ENCODE data around the gene NENF.

Gene NENF

GRCh38 chr1:212467843-212468482 lies 35.2 kb downstream of the NENF start:
- no peaks in the 10 kb centered on the region for H3K36me3 ChIP-seq
- TF ChIP-seq CTCF (IDR thresholded peaks at IDR 0.05; ENCODE audit: low read depth, low read length): no peak
- no peak for DNase-seq
- 0 out of 2 replicates have a peak, but pooled peaks cover 3% of the 10 kb centered on the region for H3K4me1 ChIP-seq
- H3K4me3 ChIP-seq (ENCODE audit: low read depth, low read length): no peak overlapping the region
- H3K9me3 ChIP-seq: no peaks in the 10 kb centered on the region
- no peaks in the 10 kb centered on the region for H3K27me3 ChIP-seq

- no peaks in the 10 kb centered on the region for H3K36me3 ChIP-seq
- no peak overlapping the region for H3K4me3 ChIP-seq (ENCODE audit: low read depth, low read length)
- no peak for TF ChIP-seq CTCF (IDR thresholded peaks at IDR 0.05; ENCODE audit: low read depth, low read length)
- H3K27me3 ChIP-seq: no peaks in the 10 kb centered on the region
- no peaks in the 10 kb centered on the region for H3K9me3 ChIP-seq
- no peak for DNase-seq
- 0 out of 2 replicates have a peak, but pooled peaks cover 3% of the 10 kb centered on the region for H3K4me1 ChIP-seq
Measured at GRCh38 chr1:212470059-212470458, 37.3 kb downstream of the NENF start.

GRCh38 chr1:212471286-212471685 lies 38.6 kb downstream of the NENF start:
- no peak for DNase-seq
- no peak for TF ChIP-seq CTCF (IDR thresholded peaks at IDR 0.05; ENCODE audit: low read depth, low read length)
- Histone ChIP-seq H3K36me3 (no peaks in the 10 kb centered on the region), H3K4me1 (0 out of 2 replicates have a peak, but pooled peaks cover 3% of the 10 kb centered on the region), H3K4me3 (ENCODE audit: low read depth, low read length) (no peak overlapping the region), H3K27me3 (no peaks in the 10 kb centered on the region), H3K9me3 (no peaks in the 10 kb centered on the region)

DNA sequence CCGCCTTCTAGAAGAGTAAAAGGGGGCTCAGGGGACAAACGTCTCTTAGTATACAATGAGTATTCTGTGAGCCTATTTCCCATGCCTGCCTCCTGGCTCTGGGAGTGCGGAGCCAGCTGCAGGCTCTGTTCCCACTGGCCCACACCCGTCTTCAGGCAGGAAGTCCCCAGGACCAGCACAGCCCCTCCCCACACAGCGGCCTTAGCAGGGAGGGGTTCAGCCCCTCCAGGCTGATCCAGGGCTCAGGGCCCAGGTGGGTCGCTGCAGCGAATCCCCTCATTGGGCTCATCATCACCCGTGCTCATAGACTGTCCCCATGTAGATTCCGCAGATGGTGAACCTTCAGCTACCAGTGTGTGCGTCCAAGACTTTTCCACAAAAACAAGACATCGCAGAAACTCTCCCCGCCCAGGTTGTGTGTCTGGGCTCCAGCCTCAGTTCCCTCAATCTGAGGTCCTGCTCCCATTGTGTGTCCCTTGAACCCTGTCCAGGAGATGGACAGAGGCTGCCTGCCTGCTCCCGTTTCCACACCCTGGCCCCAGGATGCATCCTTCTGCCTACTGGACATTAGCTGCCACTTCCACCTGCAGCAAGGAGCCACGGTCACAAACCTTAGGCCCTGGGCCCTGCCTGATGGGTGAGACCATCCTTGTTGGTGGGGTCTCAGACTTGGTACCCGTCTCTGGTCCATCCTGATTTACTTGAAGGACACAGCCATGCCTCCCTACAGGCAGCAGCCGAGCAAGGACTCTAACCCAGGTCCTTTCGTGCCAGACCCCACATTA lies 39.4 kb downstream of the NENF start:
- Histone ChIP-seq H3K4me3 (ENCODE audit: low read depth, low read length) (no peak overlapping the region), H3K36me3 (no peaks in the 10 kb centered on the region), H3K27me3 (no peaks in the 10 kb centered on the region), H3K4me1 (peaks cover 6% of the 10 kb centered on the region; the same call in 1 of the 2 replicates), H3K9me3 (no peaks in the 10 kb centered on the region)
- TF ChIP-seq CTCF (IDR thresholded peaks at IDR 0.05; ENCODE audit: low read depth, low read length): no peak
- DNase-seq: no peak

GRCh38 chr1:212473729-212474128 lies 41.0 kb downstream of the NENF start:
- no peak overlapping the region for H3K4me3 ChIP-seq (ENCODE audit: low read depth, low read length)

More at GRCh38 chr1:212473729-212474128, 41.0 kb downstream of the NENF start:
- DNase-seq: no peak
- Histone ChIP-seq H3K4me1 (peaks cover 8% of the 10 kb centered on the region; the same call in 1 of the 2 replicates), H3K36me3 (no peaks in the 10 kb centered on the region), H3K9me3 (no peaks in the 10 kb centered on the region), H3K27me3 (no peaks in the 10 kb centered on the region)
- TF ChIP-seq CTCF (IDR thresholded peaks at IDR 0.05; ENCODE audit: low read depth, low read length): no peak
